Measurements from ENCODE around the gene SUMO1. TPM values are rescaled to one million over a fixed set of nuclear protein-coding genes. Genes with fewer than 3 reads are reported as not detected.

SUMO1 gene
- total and polyA plus RNA-seq, 2 of the 4 experiments (the other 2 are of a cell fraction), result 72.3 to 90.0 TPM

DNA sequence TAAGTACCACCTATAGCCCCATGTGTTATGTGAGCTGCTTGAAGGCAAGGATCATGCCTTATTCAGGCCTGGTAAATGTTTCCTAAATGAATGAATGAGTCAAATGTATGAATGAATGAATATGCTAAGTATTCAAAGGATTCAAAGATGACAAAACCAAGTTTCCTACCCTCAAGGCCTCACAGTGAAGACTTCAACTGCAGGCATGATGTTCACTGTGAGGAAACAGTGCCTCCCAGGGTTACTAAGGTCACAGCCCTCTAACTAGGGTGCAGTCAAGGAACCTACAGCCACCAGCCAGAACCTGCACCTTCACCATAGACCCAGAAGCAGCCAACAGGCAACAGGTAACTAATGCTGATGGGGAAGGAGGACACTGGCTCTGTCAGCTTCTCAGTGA, 69.3 kb downstream of the SUMO1 start:
- in situ Hi-C loops (cut with MboI; ENCODE audit: low sequenced_read_pairs), result loop anchor here (10.0 kb wide), 1 partner anchor 374 kb away; no protein-coding TSS in a partner anchor
- CTCF ChIA-PET, result interaction anchor here (1.4 kb wide), 1 partner anchor 374 kb away, joined by 3 read pairs; no protein-coding TSS in a partner anchor

More for the DNA sequence above, 69.3 kb downstream of the SUMO1 start:
- Histone ChIP-seq H3K79me1 (ENCODE audit: low read depth in 1 of 2, low read length in 2 of 2) (no peaks in the 10 kb centered on the region), H2BK5ac (ENCODE audit: low read depth, low read length, poor library complexity, severe bottlenecking) (no peak overlapping the region), H3K4me3 (ENCODE audit: insufficient read depth, low read depth, low read length) (no peak overlapping the region), H4K8ac (ENCODE audit: low read depth in 2 of 2, low read length in 2 of 2) (no peak overlapping the region), H3K4me2 (ENCODE audit: low read depth, low read length) (no peak overlapping the region), H3K9me1 (ENCODE audit: insufficient read depth, low read length) (peaks cover 5% of the 10 kb centered on the region), H3K9ac (ENCODE audit: low read depth, low read length) (no peak overlapping the region), H3K27ac (ENCODE audit: insufficient read depth, low read length) (no peak overlapping the region), H2BK15ac (ENCODE audit: low read depth, low read length) (0 out of 3 replicates have a peak overlapping the region, but pooled peaks have one; percentile 18), H3K27me3 (ENCODE audit: control insufficient read depth, insufficient read depth, low read length) (no peaks in the 10 kb centered on the region), H2AK5ac (ENCODE audit: low read depth, low read length) (0 out of 2 replicates have a peak overlapping the region, but pooled peaks have one; percentile 6), H3K36me3 (ENCODE audit: control insufficient read depth, insufficient read depth, low read length) (no peaks in the 10 kb centered on the region), H3K9me3 (ENCODE audit: control insufficient read depth, insufficient read depth, low read length) (no peaks in the 10 kb centered on the region), H2BK20ac (ENCODE audit: low read depth, low read length) (no peak overlapping the region), H3K4ac (ENCODE audit: low read depth, low read length) (no peak overlapping the region), H4K20me1 (ENCODE audit: insufficient read depth, low read length) (no peaks in the 10 kb centered on the region), H2AK9ac (replicated peaks; ENCODE audit: low read depth, low read length, poor library complexity) (no peak overlapping the region), H4K5ac (ENCODE audit: low read depth, low read length) (no peak overlapping the region), H3K4me1 (ENCODE audit: control insufficient read depth, insufficient read depth, low read length) (peaks cover 17% of the 10 kb centered on the region), H3K18ac (ENCODE audit: low read depth, low read length) (no peak overlapping the region), H3K14ac (replicated peaks; ENCODE audit: low read depth, low read length) (no peak overlapping the region), H2BK120ac (ENCODE audit: low read depth, low read length) (no peak overlapping the region), H3K23ac (ENCODE audit: low read depth, low read length) (no peak overlapping the region), H4K91ac (ENCODE audit: insufficient read depth, low read depth, low read length) (no peak overlapping the region; the same call in 1 of the 2 replicates), H3K56ac (ENCODE audit: extremely low read depth, insufficient read depth, low read length) (no peak overlapping the region), H2AFZ (replicated peaks; ENCODE audit: low read length, poor library complexity) (no peak overlapping the region)
- BruUV-seq (replicated peaks), result no TSS peak
- TF ChIP-seq MAFK (IDR thresholded peaks at IDR 0.05; ENCODE audit: low read depth, low read length) (no peak), RCOR1 (IDR thresholded peaks at IDR 0.05; ENCODE audit: insufficient replicate concordance, low read length) (no peak)
- ATAC-seq (ENCODE audit: low read depth) (no peak), DNase-seq (no peak)
- dilution Hi-C loops (cut with HindIII; ENCODE audit: low sequenced_read_pairs, unreplicated experiment) (no loop called here), intact Hi-C loops (cut with micrococcal nuclease) (no loop called here)
- POLR2A ChIA-PET (ENCODE audit: unreplicated experiment), result no interaction called here

Data from IMR-90 (cell line).